Right lung (tissue), 5 donors: ENCODE measurements around the gene CABS1. TPM values are rescaled to one million over a fixed set of nuclear protein-coding genes. Genes with fewer than 3 reads are reported as not detected.

Source experiments
- DNase-seq, 2 donors: peaks; one replicate each; pipeline ENCODE4 v3.0.0-alpha.2; 2013
- polyA plus RNA-seq, 5 donors: library from polyadenylated mRNA; unstranded; fragments of 120-200 nt; gene quantifications; one replicate each; pipeline versions ENCODE4 v1.2.1 to v1.2.3, GENCODE V29; 2013; ENCODE audit warnings: inconsistent platforms in 1 of 5, low replicate concordance in 1 of 5; ENCODE audit not compliant: insufficient read length in 5 of 5, insufficient read depth in 1 of 5

The CABS1 gene
- polyA plus RNA-seq, 5 donors, result not detected

DNA sequence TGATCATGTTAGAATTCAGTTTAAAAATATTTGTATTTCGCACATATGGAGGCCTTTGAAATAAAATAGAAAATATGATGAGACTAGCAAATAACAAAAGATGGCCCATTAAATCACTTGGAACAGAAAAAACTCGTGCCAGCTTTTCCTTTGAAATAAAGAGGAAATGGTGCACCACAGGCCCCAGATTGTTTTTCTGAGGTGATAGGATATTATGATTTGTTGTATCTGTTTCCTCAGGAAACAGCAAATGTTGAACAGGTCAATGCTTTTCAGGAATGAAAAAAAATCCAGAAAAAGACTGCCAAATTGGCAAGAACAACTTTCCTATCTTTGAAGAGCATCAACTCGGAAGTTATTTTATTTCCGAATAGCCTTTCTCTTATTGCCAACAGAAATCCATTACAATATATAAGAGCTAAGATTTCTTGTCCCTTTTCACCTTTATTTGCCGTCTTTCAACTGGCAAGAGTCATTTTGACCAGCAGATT lies 48.0 kb downstream of the CABS1 start, which contains the start of gene SMR3B:
TSS of gene SMR3B (plus strand) at position 441 of the 491 bp plus-strand sequence. CDS start 1,380 bp downstream, outside the sequence.
- no peak for DNase-seq

Other genes with a start within 250 kb of the CABS1 start
- gene PRR27, start 180.7 kb upstream of the CABS1 start, polyA plus RNA-seq, result under 1 TPM; 0.05 to 0.21 (median 0.09) TPM
- 10 to 100 TPM in 4 of 5 donors, 1 to 10 TPM in 1; 9.5 to 21.9 (median 16.0) TPM for gene ODAM, start 139.3 kb upstream of the CABS1 start, polyA plus RNA-seq
- not detected for gene FDCSP, start 108.9 kb upstream of the CABS1 start, polyA plus RNA-seq
- not detected for gene CSN3, start 92.4 kb upstream of the CABS1 start, polyA plus RNA-seq
- gene SMR3A, start 25.8 kb downstream of the CABS1 start, polyA plus RNA-seq, result not detected
- gene SMR3B, start 48.1 kb downstream of the CABS1 start, polyA plus RNA-seq, result not detected
- not detected for gene OPRPN, start 63.0 kb downstream of the CABS1 start, polyA plus RNA-seq
- gene MUC7, start 137.2 kb downstream of the CABS1 start, polyA plus RNA-seq, result not detected
- gene AMTN, start 183.6 kb downstream of the CABS1 start, polyA plus RNA-seq, result under 1 TPM in 2 of 5 donors, not detected in 3; 0.49 to 0.58 TPM